ENCODE results near the gene TET1.

DNA sequence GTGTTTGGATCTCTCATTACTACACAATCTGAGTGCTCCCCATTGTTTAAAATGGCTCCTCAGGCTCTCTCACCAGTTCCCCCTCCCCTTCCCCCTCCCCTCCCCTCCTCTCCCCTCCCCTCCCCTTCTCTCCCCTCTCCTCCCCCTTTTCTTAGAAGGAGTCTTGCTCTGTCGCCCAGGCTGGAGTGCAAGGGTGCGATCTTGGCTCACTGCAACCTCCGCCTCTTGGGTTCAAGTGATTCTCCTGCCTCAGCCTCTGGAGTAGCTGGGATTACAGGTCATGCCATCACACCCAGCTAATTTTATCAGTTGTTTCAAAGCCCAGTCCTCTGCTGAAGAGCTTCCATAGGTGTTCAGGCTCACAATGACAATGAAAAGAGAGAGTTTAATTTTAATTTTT is 157.3 kb downstream of the TET1 start:
- TF ChIP-seq POLR2A (IDR thresholded peaks at IDR 0.05), result no peak
- TF ChIP-seq, protein P1, sequence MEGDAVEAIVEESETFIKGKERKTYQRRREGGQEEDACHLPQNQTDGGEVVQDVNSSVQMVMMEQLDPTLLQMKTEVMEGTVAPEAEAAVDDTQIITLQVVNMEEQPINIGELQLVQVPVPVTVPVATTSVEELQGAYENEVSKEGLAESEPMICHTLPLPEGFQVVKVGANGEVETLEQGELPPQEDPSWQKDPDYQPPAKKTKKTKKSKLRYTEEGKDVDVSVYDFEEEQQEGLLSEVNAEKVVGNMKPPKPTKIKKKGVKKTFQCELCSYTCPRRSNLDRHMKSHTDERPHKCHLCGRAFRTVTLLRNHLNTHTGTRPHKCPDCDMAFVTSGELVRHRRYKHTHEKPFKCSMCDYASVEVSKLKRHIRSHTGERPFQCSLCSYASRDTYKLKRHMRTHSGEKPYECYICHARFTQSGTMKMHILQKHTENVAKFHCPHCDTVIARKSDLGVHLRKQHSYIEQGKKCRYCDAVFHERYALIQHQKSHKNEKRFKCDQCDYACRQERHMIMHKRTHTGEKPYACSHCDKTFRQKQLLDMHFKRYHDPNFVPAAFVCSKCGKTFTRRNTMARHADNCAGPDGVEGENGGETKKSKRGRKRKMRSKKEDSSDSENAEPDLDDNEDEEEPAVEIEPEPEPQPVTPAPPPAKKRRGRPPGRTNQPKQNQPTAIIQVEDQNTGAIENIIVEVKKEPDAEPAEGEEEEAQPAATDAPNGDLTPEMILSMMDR (IDR thresholded peaks at IDR 0.05), result no peak
